DOHH2 (cell line): ENCODE results near the gene SENP2.
A peak's percentile ranks its signal among the peaks of the same experiment; 100 is the strongest.

Source experiments
- H3F3A ChIP-seq: fragments of 200-600 bp; sonication (generic), shearing (Covaris generic); 2 replicates; pipeline ENCODE4 v1.6.0; 2016; ENCODE audit warnings: antibody characterized with exemption, mild to moderate bottlenecking; ENCODE audit not compliant: control insufficient read depth, insufficient read depth
- H3K27ac ChIP-seq: fragments of 200-600 bp; sonication (generic); 2 replicates; pipeline ENCODE4 v1.5.1; 2014; ENCODE audit warnings: low read depth, mild to moderate bottlenecking, low read length, moderate library complexity
- H3K27me3 ChIP-seq: fragments of 200-600 bp; sonication (generic); 2 replicates; pipeline ENCODE4 v1.6.1; 2014; ENCODE audit warnings: mild to moderate bottlenecking, low read length, mixed read lengths; ENCODE audit not compliant: control insufficient read depth
- H3K36me3 ChIP-seq: fragments of 200-600 bp; sonication (generic); 2 replicates; pipeline ENCODE4 v1.6.1; 2014; ENCODE audit warnings: mild to moderate bottlenecking, low read length, moderate library complexity, mixed read lengths; ENCODE audit not compliant: control insufficient read depth
- H3K4me1 ChIP-seq: fragments of 200-600 bp; sonication (generic); 2 replicates; pipeline ENCODE4 v1.6.1; 2014; ENCODE audit warnings: mild to moderate bottlenecking, low read length, mixed read lengths; ENCODE audit not compliant: control insufficient read depth
- H3K4me2 ChIP-seq: fragments of 200-600 bp; sonication (generic); 2 replicates; pipeline ENCODE4 v1.6.0; 2014; ENCODE audit warnings: mild to moderate bottlenecking, low read length, moderate library complexity
- H3K4me3 ChIP-seq: fragments of 200-600 bp; sonication (generic); 2 replicates; pipeline ENCODE4 v1.5.1; 2014; ENCODE audit warnings: mild to moderate bottlenecking, low read length, mixed read lengths
- H3K79me2 ChIP-seq: fragments of 200-600 bp; sonication (generic); 2 replicates; pipeline ENCODE4 v1.6.1; 2014; ENCODE audit warnings: mild to moderate bottlenecking, low read length, mixed read lengths; ENCODE audit not compliant: control insufficient read depth
- H3K9me2 ChIP-seq: fragments of 200-600 bp; sonication (generic); replicated peaks from 2 replicates; pipeline ENCODE4 v1.6.1; 2014; ENCODE audit warnings: mild to moderate bottlenecking, low read length, mixed read lengths; ENCODE audit not compliant: control insufficient read depth
- H3K9me3 ChIP-seq: fragments of 200-600 bp; sonication (generic); 2 replicates; pipeline ENCODE4 v1.6.1; 2014; ENCODE audit warnings: antibody characterized with exemption, low read length, mixed read lengths; ENCODE audit not compliant: control insufficient read depth, insufficient read depth
- H4K20me1 ChIP-seq: fragments of 200-600 bp; sonication (generic); 2 replicates; pipeline ENCODE4 v1.6.0; 2014; ENCODE audit warnings: low read depth, mild to moderate bottlenecking, antibody characterized with exemption, low read length, moderate library complexity; ENCODE audit not compliant: control insufficient read depth, insufficient read depth
- EZH2phosphoT487 ChIP-seq: fragments of 200-600 bp; sonication (generic); IDR thresholded peaks from 2 replicates; pipeline ENCODE4 v1.6.1; 2017; ENCODE audit warnings: borderline replicate concordance, mild to moderate bottlenecking, antibody characterized with exemption, low read length, moderate library complexity, mixed read lengths
- TF ChIP-seq, protein P1 (sequence below): fragments of 200-600 bp; sonication (generic); IDR thresholded peaks from one replicate; pipeline ENCODE4 v1.5.1; 2014; ENCODE audit warnings: antibody characterized with exemption, mild to moderate bottlenecking, low read depth, low read length; ENCODE audit not compliant: poor library complexity, severe bottlenecking

SENP2 gene

DNA sequence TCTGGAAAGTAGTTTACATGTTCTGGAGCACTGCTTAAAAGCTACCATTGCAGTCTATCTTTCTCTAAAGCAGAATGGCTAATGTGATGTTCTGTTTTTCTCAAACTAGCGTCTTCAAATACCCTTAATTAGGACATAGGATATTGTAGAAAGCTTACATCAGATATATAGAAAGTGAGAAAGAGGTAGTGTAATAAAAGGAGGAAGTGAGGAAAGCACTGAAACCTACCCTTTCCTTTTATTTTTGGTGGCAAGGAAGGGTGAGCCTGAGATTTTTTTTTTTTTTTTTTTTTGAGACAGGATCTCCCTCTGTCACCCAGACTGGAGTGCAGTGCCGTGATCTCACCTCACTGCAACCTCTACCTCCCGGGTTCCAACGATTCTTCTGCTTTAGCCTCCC lies 9.4 kb downstream of the SENP2 start:
- Histone ChIP-seq H3K9me3 (no peaks in the 10 kb centered on the region), H3K79me2 (peaks cover 21% of the 10 kb centered on the region), H3K9me2 (no peaks in the 10 kb centered on the region), H3K36me3 (peaks cover 39% of the 10 kb centered on the region), H3K4me3 (peak overlapping the region; percentile 43), H4K20me1 (no peaks in the 10 kb centered on the region), H3K4me1 (peaks cover 35% of the 10 kb centered on the region), H3F3A (peaks cover 8% of the 10 kb centered on the region), H3K27ac (peak overlapping the region; percentile 78), H3K4me2 (peak overlapping the region; percentile 66), H3K27me3 (no peaks in the 10 kb centered on the region)
- no peak for TF ChIP-seq EZH2phosphoT487
- TF ChIP-seq, protein P1, sequence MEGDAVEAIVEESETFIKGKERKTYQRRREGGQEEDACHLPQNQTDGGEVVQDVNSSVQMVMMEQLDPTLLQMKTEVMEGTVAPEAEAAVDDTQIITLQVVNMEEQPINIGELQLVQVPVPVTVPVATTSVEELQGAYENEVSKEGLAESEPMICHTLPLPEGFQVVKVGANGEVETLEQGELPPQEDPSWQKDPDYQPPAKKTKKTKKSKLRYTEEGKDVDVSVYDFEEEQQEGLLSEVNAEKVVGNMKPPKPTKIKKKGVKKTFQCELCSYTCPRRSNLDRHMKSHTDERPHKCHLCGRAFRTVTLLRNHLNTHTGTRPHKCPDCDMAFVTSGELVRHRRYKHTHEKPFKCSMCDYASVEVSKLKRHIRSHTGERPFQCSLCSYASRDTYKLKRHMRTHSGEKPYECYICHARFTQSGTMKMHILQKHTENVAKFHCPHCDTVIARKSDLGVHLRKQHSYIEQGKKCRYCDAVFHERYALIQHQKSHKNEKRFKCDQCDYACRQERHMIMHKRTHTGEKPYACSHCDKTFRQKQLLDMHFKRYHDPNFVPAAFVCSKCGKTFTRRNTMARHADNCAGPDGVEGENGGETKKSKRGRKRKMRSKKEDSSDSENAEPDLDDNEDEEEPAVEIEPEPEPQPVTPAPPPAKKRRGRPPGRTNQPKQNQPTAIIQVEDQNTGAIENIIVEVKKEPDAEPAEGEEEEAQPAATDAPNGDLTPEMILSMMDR, result no peak

DNA sequence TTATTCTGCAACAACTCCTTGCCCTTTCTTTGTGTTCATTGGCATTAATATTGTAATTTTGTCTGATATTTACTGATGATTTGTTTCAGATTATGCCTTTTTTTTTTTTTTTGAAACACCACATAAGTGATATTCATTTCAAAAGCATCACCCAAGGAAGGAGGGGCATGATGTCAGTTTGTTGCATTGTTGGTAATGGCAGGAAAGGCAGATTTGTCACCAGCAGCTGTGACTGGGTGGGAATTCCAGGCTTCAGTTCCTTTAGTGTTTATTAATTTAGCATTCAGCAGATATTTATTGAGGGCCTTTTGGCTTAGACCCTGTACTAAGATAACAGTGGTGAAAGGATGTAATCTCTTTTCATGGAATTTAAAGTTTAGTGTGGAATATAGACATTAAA lies 19.5 kb downstream of the SENP2 start:
- H3K36me3 ChIP-seq, result peaks cover 61% of the 10 kb centered on the region
- H3F3A ChIP-seq, result no peaks in the 10 kb centered on the region
- H3K27ac ChIP-seq, result no peak overlapping the region
- no peaks in the 10 kb centered on the region for H3K79me2 ChIP-seq
- no peak for TF ChIP-seq EZH2phosphoT487
- TF ChIP-seq, protein P1, result no peak
- no peak overlapping the region for H3K4me3 ChIP-seq
- no peaks in the 10 kb centered on the region for H3K9me3 ChIP-seq
- H3K9me2 ChIP-seq, result no peaks in the 10 kb centered on the region
- H3K4me2 ChIP-seq, result no peak overlapping the region
- no peaks in the 10 kb centered on the region for H3K27me3 ChIP-seq
- no peaks in the 10 kb centered on the region for H4K20me1 ChIP-seq
- H3K4me1 ChIP-seq, result no peaks in the 10 kb centered on the region

DNA sequence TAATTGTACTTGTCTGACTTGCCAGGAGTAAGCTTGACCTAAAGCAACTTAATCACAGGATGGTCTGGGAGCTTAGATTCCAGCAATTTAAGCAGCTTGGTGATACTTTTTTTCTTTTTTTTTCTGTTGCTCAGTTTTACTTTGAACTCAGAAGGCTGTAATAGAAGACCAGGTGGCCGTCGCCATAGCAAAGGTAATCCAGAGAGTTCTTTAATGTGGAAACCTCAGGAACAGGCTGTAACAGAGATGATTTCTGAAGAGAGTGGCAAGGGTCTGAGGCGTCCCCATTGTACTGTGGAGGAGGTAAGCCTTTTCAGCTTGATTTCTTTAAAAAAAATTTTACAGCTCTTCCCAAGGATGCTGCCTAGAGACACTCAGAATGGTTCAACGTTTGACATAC lies 20.1 kb downstream of the SENP2 start:
- Histone ChIP-seq H4K20me1 (no peaks in the 10 kb centered on the region), H3K79me2 (no peaks in the 10 kb centered on the region), H3K27ac (no peak overlapping the region), H3K4me1 (no peaks in the 10 kb centered on the region), H3K9me3 (no peaks in the 10 kb centered on the region), H3K36me3 (peaks cover 58% of the 10 kb centered on the region), H3K9me2 (no peaks in the 10 kb centered on the region), H3F3A (no peaks in the 10 kb centered on the region), H3K4me2 (no peak overlapping the region), H3K4me3 (no peak overlapping the region), H3K27me3 (no peaks in the 10 kb centered on the region)
- TF ChIP-seq, protein P1, result no peak
- TF ChIP-seq EZH2phosphoT487, result no peak

DNA sequence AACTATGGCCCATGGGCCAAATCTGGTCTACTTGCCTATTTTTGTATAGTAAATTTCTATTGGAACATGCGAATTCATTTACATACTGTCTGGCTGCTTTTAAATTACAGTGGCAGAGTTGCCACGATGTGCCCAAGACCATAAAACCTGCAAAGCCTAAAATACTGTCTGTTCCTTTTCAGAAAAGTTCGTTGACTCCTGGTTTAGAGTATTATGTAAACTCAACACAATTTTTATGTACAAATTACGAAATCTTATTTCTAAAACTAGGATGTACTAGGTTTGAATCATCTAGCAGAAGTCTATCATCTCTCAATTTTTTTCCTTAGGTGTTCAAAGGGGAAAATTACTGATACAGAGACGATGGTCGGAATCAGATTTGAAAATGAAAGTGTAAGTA lies 26.9 kb downstream of the SENP2 start:
- H3K4me3 ChIP-seq, result no peak overlapping the region
- H3F3A ChIP-seq, result no peaks in the 10 kb centered on the region
- TF ChIP-seq EZH2phosphoT487, result no peak
- no peak overlapping the region for H3K4me2 ChIP-seq
- H3K79me2 ChIP-seq, result no peaks in the 10 kb centered on the region
- H3K9me2 ChIP-seq, result no peaks in the 10 kb centered on the region
- no peaks in the 10 kb centered on the region for H4K20me1 ChIP-seq
- no peaks in the 10 kb centered on the region for H3K4me1 ChIP-seq
- no peaks in the 10 kb centered on the region for H3K9me3 ChIP-seq
- no peaks in the 10 kb centered on the region for H3K27me3 ChIP-seq
- H3K27ac ChIP-seq, result no peak overlapping the region
- H3K36me3 ChIP-seq, result peaks cover 59% of the 10 kb centered on the region
